ENCODE measurements around the gene OR11H12.
"Not testable (repeated sequence)": the region's sequence is repeated elsewhere in the genome, so short reads cannot be mapped to it uniquely, and the experiment has no call there.

The OR11H12 gene, protein sequence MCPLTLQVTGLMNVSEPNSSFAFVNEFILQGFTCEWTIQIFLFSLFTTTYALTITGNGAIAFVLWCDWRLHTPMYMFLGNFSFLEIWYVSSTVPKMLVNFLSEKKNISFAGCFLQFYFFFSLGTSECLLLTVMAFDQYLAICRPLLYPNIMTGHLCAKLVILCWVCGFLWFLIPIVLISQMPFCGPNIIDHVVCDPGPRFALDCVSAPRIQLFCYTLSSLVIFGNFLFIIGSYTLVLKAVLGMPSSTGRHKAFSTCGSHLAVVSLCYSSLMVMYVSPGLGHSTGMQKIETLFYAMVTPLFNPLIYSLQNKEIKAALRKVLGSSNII

DNA sequence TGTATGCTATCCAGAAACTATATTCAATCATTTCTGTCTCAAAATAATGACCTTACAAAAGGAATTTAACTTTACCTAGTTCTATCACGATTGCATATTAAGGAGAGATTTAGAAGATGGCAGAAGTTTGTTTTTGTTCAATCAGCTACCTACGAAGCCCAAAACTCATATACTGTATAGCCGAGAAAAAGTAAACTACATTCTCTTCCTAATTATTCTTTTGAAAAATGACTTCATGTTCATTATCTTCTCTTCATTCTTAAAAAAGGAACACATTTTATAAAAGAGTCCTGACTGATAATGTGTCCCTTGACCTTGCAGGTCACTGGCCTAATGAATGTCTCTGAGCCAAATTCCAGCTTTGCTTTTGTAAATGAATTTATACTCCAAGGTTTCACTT is at the start of gene OR11H12:
Gene OR11H12, plus strand, starts transcription at position 301 of the 400 bp plus-strand sequence. Its CDS starts 0 bp downstream, at position 301.
- DNase-seq = not testable (repeated sequence)

DNA sequence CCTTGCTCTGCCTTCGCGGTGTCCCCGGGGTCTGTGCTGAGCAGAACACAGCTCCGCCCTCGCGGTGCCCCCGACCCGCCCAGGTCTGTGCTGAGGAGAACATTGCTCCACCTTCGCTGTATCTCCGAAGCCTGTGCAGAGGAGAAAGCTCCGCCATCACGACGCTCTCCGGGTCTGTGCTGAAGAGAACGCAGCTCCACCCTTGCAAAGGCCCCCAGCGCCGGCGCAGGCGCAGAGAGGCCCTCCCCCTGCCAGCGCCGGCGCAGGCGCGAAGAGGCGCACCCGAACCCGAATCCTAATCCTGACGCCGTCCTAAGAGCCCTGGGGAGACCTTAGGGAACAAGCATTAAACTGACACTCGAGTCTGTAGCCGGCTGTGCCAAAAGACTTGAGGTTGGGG is 18.0 kb upstream of the OR11H12 start:
- DNase-seq = not testable (repeated sequence)

DNA sequence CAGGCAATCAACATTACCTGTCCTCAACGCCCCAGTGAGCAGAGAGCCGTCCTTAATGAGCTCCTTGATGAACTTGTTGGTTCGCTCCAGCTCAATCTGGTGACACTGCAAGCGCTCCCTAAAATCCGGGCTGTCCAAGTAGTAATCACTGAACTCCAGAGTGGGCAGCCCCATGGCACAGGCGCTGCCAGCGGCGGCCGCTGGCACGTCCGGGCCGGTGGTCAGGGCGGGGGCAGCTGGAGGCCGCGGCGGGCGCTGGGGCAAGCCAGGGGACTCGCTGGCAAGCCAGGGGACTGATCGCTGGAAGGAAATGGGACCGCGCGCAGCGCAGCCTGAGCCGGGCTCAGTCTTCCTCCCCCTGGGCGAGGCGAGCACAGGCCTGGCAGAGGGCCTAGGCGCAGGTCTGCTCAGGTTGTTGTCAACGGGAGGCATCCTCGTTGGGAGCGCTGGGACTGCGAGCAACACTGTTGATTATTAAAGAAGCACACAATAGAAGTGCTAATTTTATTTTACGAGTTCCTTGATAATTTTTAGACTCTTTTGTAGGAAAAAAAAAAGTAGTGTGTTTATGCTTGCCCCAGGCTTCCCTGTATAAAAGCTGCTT is 25.8 kb downstream of the OR11H12 start:
- not testable (repeated sequence) for DNase-seq

DNA sequence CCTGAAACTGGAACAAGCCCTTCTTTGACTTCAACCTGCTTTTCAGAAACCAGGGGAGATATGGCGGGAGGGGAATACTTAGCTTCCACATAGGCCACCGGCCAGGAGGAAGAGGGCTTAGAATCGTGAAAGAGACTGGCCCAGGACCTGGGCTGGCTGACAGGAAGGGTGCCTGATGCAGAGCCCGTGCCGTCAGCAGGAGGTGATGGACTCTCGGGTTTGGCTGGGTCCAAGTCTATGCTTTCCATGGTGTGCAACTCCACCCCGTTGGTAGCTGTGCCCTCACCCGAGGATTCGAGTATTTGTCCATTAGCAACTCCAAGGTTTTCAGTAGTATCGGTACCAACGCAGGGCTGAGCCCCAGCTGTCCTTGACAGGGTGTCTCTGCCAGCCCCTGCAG is 35.1 kb downstream of the OR11H12 start:
- not testable (repeated sequence) for DNase-seq

DNA sequence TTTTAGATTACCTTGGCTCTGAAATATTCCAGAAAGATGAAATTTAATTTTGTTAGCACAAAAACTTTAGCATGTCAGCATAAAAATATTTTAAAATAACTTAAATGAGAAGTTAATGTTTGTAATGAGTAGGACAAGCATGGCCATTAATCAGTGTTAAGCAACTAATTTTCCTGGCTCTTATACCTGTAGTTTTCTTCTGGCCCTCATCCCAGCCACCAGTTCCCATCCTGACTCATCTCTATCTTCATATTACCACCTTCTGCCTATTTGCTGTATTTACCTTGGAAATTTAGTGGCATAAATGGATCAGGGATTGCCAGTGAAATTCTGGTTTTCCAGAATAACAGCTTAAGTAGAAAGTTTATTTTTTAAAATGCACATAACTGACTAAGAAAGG is 37.1 kb downstream of the OR11H12 start:
- DNase-seq = not testable (repeated sequence)

DNA sequence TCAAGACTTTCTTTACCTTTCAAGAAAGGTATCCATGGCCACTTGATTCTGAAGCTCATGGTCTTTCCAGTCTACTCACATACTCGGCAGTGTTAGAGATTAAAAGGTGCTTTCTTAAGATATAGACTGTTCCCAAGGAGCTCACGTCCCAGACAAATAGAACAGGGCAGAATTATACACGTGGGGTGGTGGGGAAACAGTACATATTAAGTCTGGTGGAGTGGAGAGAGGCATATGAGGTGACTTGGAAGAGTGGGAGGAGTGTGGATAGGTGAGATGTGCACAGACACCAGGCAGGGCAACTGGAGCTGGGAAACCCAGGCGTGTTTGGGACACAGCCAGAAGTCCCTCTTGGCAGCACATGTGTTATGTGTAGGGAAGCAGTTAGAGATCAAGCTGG is 37.9 kb downstream of the OR11H12 start:
- not testable (repeated sequence) for DNase-seq

DNA sequence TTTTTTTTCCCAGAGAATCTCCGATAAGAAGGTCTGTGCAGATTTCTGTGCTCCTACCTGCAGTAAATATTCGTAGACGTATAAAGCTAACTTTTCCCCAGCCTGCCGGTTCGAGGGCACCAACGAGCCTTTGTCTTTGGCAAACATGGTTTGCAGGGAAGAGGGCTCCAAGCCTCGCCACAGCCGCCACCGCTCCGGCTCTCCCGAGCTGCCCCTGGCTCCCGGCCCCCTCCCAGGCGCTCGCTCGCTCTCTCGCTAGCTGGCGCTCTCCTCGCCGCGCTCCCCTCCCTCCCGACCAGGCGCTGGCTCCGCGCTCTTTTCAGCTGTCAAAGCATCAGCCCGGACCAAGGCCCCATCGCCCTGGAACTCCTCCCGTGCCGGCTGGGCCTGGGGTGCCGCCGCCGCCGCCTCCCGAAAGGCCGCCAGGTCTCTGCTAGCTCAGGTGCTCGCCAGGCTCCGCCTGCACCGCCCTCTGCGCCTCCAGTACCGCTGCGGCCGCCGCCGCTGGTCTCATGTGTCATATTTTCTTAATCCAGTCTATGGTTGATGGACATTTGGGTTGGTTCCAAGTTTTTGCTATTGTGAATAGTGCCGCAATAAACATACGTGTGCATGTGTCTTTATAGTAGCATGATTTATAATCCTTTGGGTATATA is 45.3 kb downstream of the OR11H12 start:
- not testable (repeated sequence) for DNase-seq
